ENCODE data around the gene FARS2.

DNA sequence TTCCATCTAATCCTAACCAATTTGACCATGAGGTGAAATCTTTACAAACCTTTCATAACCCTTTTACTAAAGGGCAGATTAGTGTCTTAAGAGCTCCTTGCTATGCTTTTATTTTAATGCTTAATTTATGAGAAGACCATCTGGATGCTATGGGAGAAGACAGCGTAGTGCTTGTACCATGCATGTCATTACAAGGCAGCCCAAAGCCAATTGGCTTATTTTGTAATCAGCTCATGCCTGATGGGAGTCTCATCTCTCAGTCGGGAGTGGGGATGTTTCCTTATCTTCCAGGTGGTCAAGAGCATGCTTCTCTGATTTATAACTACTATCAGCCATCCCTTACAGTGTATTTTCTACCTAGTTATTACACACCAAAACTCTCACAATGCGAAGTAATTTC lies 304.7 kb downstream of the FARS2 start:
- no peak for TF ChIP-seq CTCF (IDR thresholded peaks at IDR 0.05)
- no peak for TF ChIP-seq EP300 (IDR thresholded peaks at IDR 0.05)
- TF ChIP-seq POLR2A (IDR thresholded peaks at IDR 0.05), result no peak
